Right atrium auricular region (tissue), 2 donors: Measurements from ENCODE around the gene MAN2B2. TPM values are rescaled to one million over a fixed set of nuclear protein-coding genes. Genes with fewer than 3 reads are reported as not detected.

ENCODE experiments used
- DNase-seq: peaks from one replicate; pipeline ENCODE4 v3.0.0-alpha.2; 2019; ENCODE audit warnings: low spot score
- H3K27ac ChIP-seq, 2 donors: fragments of 200-600 bp; sonication (generic); 1 replicate in 1 of 2; 2 replicates in 1 of 2; pipeline ENCODE4 v1.5.1; 2016 to 2019
- H3K27me3 ChIP-seq, 2 donors: fragments of 200-600 bp; sonication (generic); one replicate each; pipeline versions ENCODE4 v1.5.1 to v1.6.0; 2017 to 2019
- H3K36me3 ChIP-seq: fragments of 200-600 bp; sonication (generic); one replicate; pipeline ENCODE4 v1.5.1; 2016
- H3K4me1 ChIP-seq, 2 donors: fragments of 200-600 bp; sonication (generic); one replicate each; pipeline versions ENCODE4 v1.5.1 to v1.6.0; 2017 to 2019
- H3K4me3 ChIP-seq, 2 donors: fragments of 200-600 bp; sonication (generic); 1 replicate in 1 of 2; 2 replicates in 1 of 2; pipeline ENCODE4 v1.5.1; 2017 to 2019; ENCODE audit warnings: mild to moderate bottlenecking in 1 of 2, moderate library complexity in 1 of 2
- H3K9me3 ChIP-seq, 2 donors: fragments of 200-600 bp; sonication (generic); one replicate each; pipeline ENCODE4 v1.5.1; 2019
- CTCF ChIP-seq, 2 donors: fragments of 200-600 bp; sonication (generic); IDR thresholded peaks; one replicate each; pipeline ENCODE4 v1.5.1; 2019; ENCODE audit warnings: antibody characterized with exemption in 2 of 2
- total RNA-seq, 2 donors: library from RNA; depleted of rRNA; stranded (reverse); fragments of >200 nt; gene quantifications; one replicate each; pipeline ENCODE4 v1.1.0, GENCODE V29; 2016

Gene MAN2B2
- total RNA-seq, 2 donors from 2014 or later, result 23.7 to 25.5 TPM

- no peak for DNase-seq
- H3K4me3 ChIP-seq, result peak overlapping the region; percentile 28 to 53
- H3K27ac ChIP-seq, result no peak overlapping the region
- peaks cover 0 to 16% of the 10 kb centered on the region in 2 donors for H3K4me1 ChIP-seq
- H3K9me3 ChIP-seq, result no peaks in the 10 kb centered on the region
- H3K27me3 ChIP-seq, result peaks cover 0 to 6% of the 10 kb centered on the region in 2 donors
- H3K36me3 ChIP-seq, result no peaks in the 10 kb centered on the region
- no peak for TF ChIP-seq CTCF (IDR thresholded peaks at IDR 0.05)
Measured at GRCh38 chr4:6562931-6563901, 11.8 kb upstream of the MAN2B2 start.

GRCh38 chr4:6563935-6564645 lies 10.9 kb upstream of the MAN2B2 start:
- Histone ChIP-seq H3K36me3 (no peaks in the 10 kb centered on the region), H3K27me3 (peaks cover 0 to 6% of the 10 kb centered on the region in 2 donors), H3K4me1 (peaks cover 0 to 16% of the 10 kb centered on the region in 2 donors), H3K4me3 (peak overlapping the region in 1 of 2 donors; percentile 42), H3K27ac (no peak overlapping the region), H3K9me3 (no peaks in the 10 kb centered on the region)
- TF ChIP-seq CTCF (IDR thresholded peaks at IDR 0.05), result no peak
- DNase-seq, result no peak

GRCh38 chr4:6565691-6566390 lies 9.1 kb upstream of the MAN2B2 start:
- no peaks in the 10 kb centered on the region for H3K36me3 ChIP-seq
- peaks cover 0 to 16% of the 10 kb centered on the region in 2 donors for H3K4me1 ChIP-seq
- no peak overlapping the region for H3K27ac ChIP-seq
- H3K4me3 ChIP-seq, result no peak overlapping the region
- DNase-seq, result no peak
- no peaks in the 10 kb centered on the region for H3K9me3 ChIP-seq
- H3K27me3 ChIP-seq, result peaks cover 0 to 6% of the 10 kb centered on the region in 2 donors
- TF ChIP-seq CTCF (IDR thresholded peaks at IDR 0.05), result no peak

GRCh38 chr4:6566391-6567190 lies 8.4 kb upstream of the MAN2B2 start:
- Histone ChIP-seq H3K27me3 (peaks cover 0 to 6% of the 10 kb centered on the region in 2 donors), H3K27ac (no peak overlapping the region), H3K36me3 (no peaks in the 10 kb centered on the region), H3K9me3 (no peaks in the 10 kb centered on the region), H3K4me3 (no peak overlapping the region), H3K4me1 (peaks cover 0 to 16% of the 10 kb centered on the region in 2 donors)
- no peak for DNase-seq
- no peak for TF ChIP-seq CTCF (IDR thresholded peaks at IDR 0.05)

- H3K4me3 ChIP-seq, result no peak overlapping the region
- peaks cover 0 to 6% of the 10 kb centered on the region in 2 donors for H3K27me3 ChIP-seq
- TF ChIP-seq CTCF (IDR thresholded peaks at IDR 0.05), result no peak
- no peak for DNase-seq
- H3K9me3 ChIP-seq, result no peaks in the 10 kb centered on the region
- H3K27ac ChIP-seq, result no peak overlapping the region
- H3K4me1 ChIP-seq, result peaks cover 0 to 16% of the 10 kb centered on the region in 2 donors
- H3K36me3 ChIP-seq, result no peaks in the 10 kb centered on the region
Measured at GRCh38 chr4:6567218-6567617, 7.8 kb upstream of the MAN2B2 start.
